ENCODE results near the gene EPB41L2.

EPB41L2 gene

GRCh38 chr6:130980310-130981032 is 82.6 kb downstream of the EPB41L2 start:
- H2AFZ ChIP-seq (ENCODE audit: low read depth, low read length), result no peak overlapping the region
- H3K4me3 ChIP-seq (ENCODE audit: low read length), result no peak overlapping the region
- no peaks in the 10 kb centered on the region for H3K79me2 ChIP-seq (ENCODE audit: low read length)
- no peak overlapping the region for H3K27ac ChIP-seq (ENCODE audit: low read length)
- H3K4me2 ChIP-seq (ENCODE audit: low read length), result no peak overlapping the region
- no peaks in the 10 kb centered on the region for H3K9me3 ChIP-seq (ENCODE audit: insufficient read depth, low read length)
- H3K27me3 ChIP-seq (ENCODE audit: low read depth, low read length), result no peaks in the 10 kb centered on the region
- H3K36me3 ChIP-seq (replicated peaks; ENCODE audit: low read depth, low read length), result no peaks in the 10 kb centered on the region
- TF ChIP-seq CTCF (IDR thresholded peaks at IDR 0.05; ENCODE audit: low read depth, low read length), result no peak
- no peak for TF ChIP-seq EZH2phosphoT487 (IDR thresholded peaks at IDR 0.05; ENCODE audit: low read depth)
- H3K4me1 ChIP-seq (ENCODE audit: low read length), result no peaks in the 10 kb centered on the region
- H3K9ac ChIP-seq (ENCODE audit: low read length), result no peak overlapping the region
- H4K20me1 ChIP-seq (ENCODE audit: insufficient read depth, low read length), result no peaks in the 10 kb centered on the region

- H3K36me3 ChIP-seq (replicated peaks; ENCODE audit: low read depth, low read length), result no peaks in the 10 kb centered on the region
- H3K27ac ChIP-seq (ENCODE audit: low read length), result no peak overlapping the region
- H3K4me2 ChIP-seq (ENCODE audit: low read length), result no peak overlapping the region
- no peak overlapping the region for H3K9ac ChIP-seq (ENCODE audit: low read length)
- no peak overlapping the region for H3K4me3 ChIP-seq (ENCODE audit: low read length)
- TF ChIP-seq EZH2phosphoT487 (IDR thresholded peaks at IDR 0.05; ENCODE audit: low read depth) (no peak), CTCF (IDR thresholded peaks at IDR 0.05; ENCODE audit: low read depth, low read length) (no peak)
- no peaks in the 10 kb centered on the region for H3K79me2 ChIP-seq (ENCODE audit: low read length)
- H3K9me3 ChIP-seq (ENCODE audit: insufficient read depth, low read length), result no peaks in the 10 kb centered on the region
- no peaks in the 10 kb centered on the region for H3K4me1 ChIP-seq (ENCODE audit: low read length)
- no peak overlapping the region for H2AFZ ChIP-seq (ENCODE audit: low read depth, low read length)
- H4K20me1 ChIP-seq (ENCODE audit: insufficient read depth, low read length), result no peaks in the 10 kb centered on the region
- no peaks in the 10 kb centered on the region for H3K27me3 ChIP-seq (ENCODE audit: low read depth, low read length)
These were observed 84.2 kb downstream of the EPB41L2 start for GRCh38 chr6:130978660-130979396.

- no peak overlapping the region for H3K4me2 ChIP-seq (ENCODE audit: low read length)
- H3K4me3 ChIP-seq (ENCODE audit: low read length), result no peak overlapping the region
- H3K27ac ChIP-seq (ENCODE audit: low read length), result no peak overlapping the region
- no peaks in the 10 kb centered on the region for H3K9me3 ChIP-seq (ENCODE audit: insufficient read depth, low read length)
- no peaks in the 10 kb centered on the region for H3K27me3 ChIP-seq (ENCODE audit: low read depth, low read length)
- no peaks in the 10 kb centered on the region for H4K20me1 ChIP-seq (ENCODE audit: insufficient read depth, low read length)
- TF ChIP-seq CTCF (IDR thresholded peaks at IDR 0.05; ENCODE audit: low read depth, low read length) (no peak), EZH2phosphoT487 (IDR thresholded peaks at IDR 0.05; ENCODE audit: low read depth) (no peak)
- no peak overlapping the region for H2AFZ ChIP-seq (ENCODE audit: low read depth, low read length)
- H3K79me2 ChIP-seq (ENCODE audit: low read length), result no peaks in the 10 kb centered on the region
- no peak overlapping the region for H3K9ac ChIP-seq (ENCODE audit: low read length)
- H3K4me1 ChIP-seq (ENCODE audit: low read length), result no peaks in the 10 kb centered on the region
- no peaks in the 10 kb centered on the region for H3K36me3 ChIP-seq (replicated peaks; ENCODE audit: low read depth, low read length)
These were observed 84.9 kb downstream of the EPB41L2 start for GRCh38 chr6:130978180-130978579.

- no peak for TF ChIP-seq EZH2phosphoT487 (IDR thresholded peaks at IDR 0.05; ENCODE audit: low read depth)
- no peak for TF ChIP-seq CTCF (IDR thresholded peaks at IDR 0.05; ENCODE audit: low read depth, low read length)
- H3K4me2 ChIP-seq (ENCODE audit: low read length), result no peak overlapping the region
- no peaks in the 10 kb centered on the region for H3K79me2 ChIP-seq (ENCODE audit: low read length)
These were observed 87.7 kb downstream of the EPB41L2 start for GRCh38 chr6:130975325-130975724.

More at GRCh38 chr6:130975325-130975724, 87.7 kb downstream of the EPB41L2 start:
- Histone ChIP-seq H3K27ac (ENCODE audit: low read length) (no peak overlapping the region), H3K4me1 (ENCODE audit: low read length) (no peaks in the 10 kb centered on the region), H3K9ac (ENCODE audit: low read length) (no peak overlapping the region), H3K36me3 (replicated peaks; ENCODE audit: low read depth, low read length) (no peaks in the 10 kb centered on the region), H2AFZ (ENCODE audit: low read depth, low read length) (no peak overlapping the region), H3K4me3 (ENCODE audit: low read length) (no peak overlapping the region), H4K20me1 (ENCODE audit: insufficient read depth, low read length) (no peaks in the 10 kb centered on the region), H3K27me3 (ENCODE audit: low read depth, low read length) (no peaks in the 10 kb centered on the region), H3K9me3 (ENCODE audit: insufficient read depth, low read length) (no peaks in the 10 kb centered on the region)
